GM21723 (cell line): ENCODE measurements around the gene CBLN4.

ENCODE experiments used
- ATAC-seq: cut with Tn5 transposase; IDR thresholded peaks from one replicate; pipeline ENCODE4 v1.9.1; 2021; ENCODE audit warnings: mild to moderate bottlenecking, moderate library complexity; ENCODE audit not compliant: unreplicated experiment

Gene CBLN4

GRCh38 chr20:56005389-56005715, at the start of gene CBLN4:
TSS of gene CBLN4 (minus strand) at chr20:56005519. CDS start at chr20:56004171, 1,348 bp downstream.
- ATAC-seq, result no peak

- no peak for ATAC-seq
These were observed 37.9 kb upstream of the CBLN4 start for GRCh38 chr20:56043227-56043626.

GRCh38 chr20:56032251-56032650, 26.9 kb upstream of the CBLN4 start:
- no peak for ATAC-seq

- ATAC-seq, result no peak
These were observed 13.4 kb upstream of the CBLN4 start for GRCh38 chr20:56018716-56019115.

GRCh38 chr20:56018194-56018593, 12.9 kb upstream of the CBLN4 start:
- no peak for ATAC-seq

GRCh38 chr20:56017560-56017959, 12.2 kb upstream of the CBLN4 start:
- no peak for ATAC-seq

GRCh38 chr20:56014998-56015397, 9.7 kb upstream of the CBLN4 start:
- no peak for ATAC-seq

GRCh38 chr20:56014151-56014550, 8.8 kb upstream of the CBLN4 start:
- no peak for ATAC-seq

GRCh38 chr20:56004611-56005388, 519 bp downstream of the CBLN4 start:
- no peak for ATAC-seq

GRCh38 chr20:56004007-56004406, 1.3 kb downstream of the CBLN4 start:
- no peak for ATAC-seq

- no peak for ATAC-seq
These were observed 2.2 kb downstream of the CBLN4 start for GRCh38 chr20:56002908-56003800.

- ATAC-seq, result no peak
These were observed 3.4 kb downstream of the CBLN4 start for GRCh38 chr20:56001890-56002289.

- no peak for ATAC-seq
These were observed 4.1 kb downstream of the CBLN4 start for GRCh38 chr20:56001106-56001785.

GRCh38 chr20:55978550-55978949, 26.8 kb downstream of the CBLN4 start:
- no peak for ATAC-seq

- no peak for ATAC-seq
These were observed 27.4 kb downstream of the CBLN4 start for GRCh38 chr20:55977690-55978459.

- ATAC-seq, result no peak
These were observed 30.7 kb downstream of the CBLN4 start for GRCh38 chr20:55974491-55975202.

GRCh38 chr20:55964790-55965189, 40.5 kb downstream of the CBLN4 start:
- ATAC-seq, result no peak

- no peak for ATAC-seq
These were observed 43.7 kb downstream of the CBLN4 start for GRCh38 chr20:55961376-55962330.

GRCh38 chr20:55953201-55953600, 52.1 kb downstream of the CBLN4 start:
- ATAC-seq, result no peak
